D721Med (cell line): ENCODE data around the gene PRIM2.
"Not testable (repeated sequence)": the region's sequence is repeated elsewhere in the genome, so short reads cannot be mapped to it uniquely, and the experiment has no call there.

ENCODE experiments used
- DNase-seq: peaks from one replicate; pipeline ENCODE4 v3.0.0; 2011; ENCODE audit warnings: low spot score; ENCODE audit not compliant: insufficient read length
- FAIRE-seq: peaks from 2 replicates; lab custom pipeline; 2011; peaks lifted over from hg19 to GRCh38; lab: Jason Lieb, UNC
- CTCF ChIP-seq: IDR thresholded peaks from 2 replicates; pipeline ENCODE4 v1.5.1; 2012; ENCODE audit warnings: mild to moderate bottlenecking, control low read depth; ENCODE audit not compliant: insufficient read depth; ENCODE audit errors: missing control alignments

PRIM2 gene

GRCh38 chr6:57500368-57501021 lies 183.1 kb downstream of the PRIM2 start:
- DNase-seq, FAIRE-seq: not testable (repeated sequence)

DNA sequence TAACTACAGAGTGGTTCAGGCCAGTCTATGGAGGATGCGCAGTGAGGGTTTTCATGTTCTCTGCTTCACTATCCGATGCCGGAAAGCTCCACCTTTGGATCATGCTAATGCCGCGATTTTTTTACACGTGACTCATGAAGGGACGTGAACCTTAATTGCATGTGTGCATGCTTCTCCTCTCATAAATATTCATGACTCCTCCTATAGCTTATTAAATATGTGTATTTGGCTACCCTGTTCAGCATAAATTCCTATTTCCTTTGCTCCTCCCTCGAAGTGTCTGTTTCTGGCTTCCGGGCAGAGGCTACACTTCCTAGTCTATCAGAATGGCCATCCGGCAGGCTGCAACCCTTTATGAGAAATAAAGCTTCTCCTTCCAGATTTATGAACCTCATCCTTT lies 185.0 kb downstream of the PRIM2 start:
- not testable (repeated sequence) for FAIRE-seq

DNA sequence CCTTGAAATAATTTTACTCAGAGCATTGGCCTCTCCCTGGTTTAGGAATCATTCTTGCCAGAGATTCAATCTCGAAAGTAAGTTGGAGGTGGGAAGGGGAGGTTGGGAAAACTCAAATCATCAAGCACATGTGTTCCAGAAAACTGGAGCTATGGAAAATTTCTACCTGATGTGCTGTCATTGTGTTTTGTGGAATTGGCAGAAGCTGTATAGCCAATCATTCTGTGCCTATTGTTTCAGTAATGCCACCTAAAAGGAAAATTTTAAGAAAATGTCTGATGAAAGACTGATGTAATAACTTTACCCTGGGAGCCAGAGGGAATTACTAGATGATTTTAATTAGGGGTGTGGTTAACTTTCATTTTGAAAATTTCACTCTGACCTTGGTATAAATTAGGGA lies 187.8 kb downstream of the PRIM2 start:
- not testable (repeated sequence) for FAIRE-seq, DNase-seq

More for the DNA sequence above, 185.0 kb downstream of the PRIM2 start:
- not testable (repeated sequence) for DNase-seq

- not testable (repeated sequence) for DNase-seq, FAIRE-seq
Observed at GRCh38 chr6:57510390-57510789, 193.0 kb downstream of the PRIM2 start.

- not testable (repeated sequence) for DNase-seq
- peak; percentile 16 for FAIRE-seq
Observed at GRCh38 chr6:57515171-57515570, 197.7 kb downstream of the PRIM2 start.

DNA sequence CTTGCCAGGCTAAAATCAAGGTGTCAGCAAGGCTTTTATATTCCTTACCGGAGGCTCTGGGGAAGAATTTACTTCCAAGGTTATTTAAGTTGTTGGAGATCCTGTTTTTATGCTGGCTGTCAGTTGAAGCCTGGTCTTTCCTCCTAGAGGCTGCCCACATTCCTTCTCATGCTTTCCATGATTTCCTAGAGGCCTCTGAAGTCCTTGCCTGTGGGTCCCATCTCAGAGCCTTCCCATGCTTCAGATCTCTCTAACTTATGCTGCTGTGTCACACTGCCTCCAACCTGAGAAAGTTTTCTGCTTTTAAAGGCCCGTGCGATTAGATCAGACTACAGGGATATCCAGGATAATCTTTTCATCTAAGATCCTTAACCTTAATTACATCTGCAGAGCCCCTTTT lies 198.4 kb downstream of the PRIM2 start:
- peak; percentile 95 for FAIRE-seq
- DNase-seq = not testable (repeated sequence)

DNA sequence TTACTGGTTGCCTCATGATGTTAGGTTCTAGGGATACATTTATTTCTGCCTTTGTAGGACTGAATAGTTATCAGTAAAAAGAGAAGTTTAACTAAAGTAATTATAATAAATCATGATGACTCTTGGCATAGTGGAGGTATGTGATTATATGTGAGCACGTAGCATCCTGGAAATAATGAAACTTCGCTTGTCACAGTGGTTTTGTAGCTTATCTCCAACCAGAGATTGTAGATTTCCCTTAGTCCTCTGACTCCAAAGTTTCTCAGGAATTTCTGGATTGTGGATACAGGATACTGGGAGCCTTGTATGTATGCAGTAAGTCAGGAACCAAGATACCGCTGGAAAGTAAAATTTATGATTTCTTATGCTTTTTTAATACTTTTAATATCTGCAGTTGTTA lies 199.3 kb downstream of the PRIM2 start:
- not testable (repeated sequence) for FAIRE-seq, DNase-seq

GRCh38 chr6:57519198-57519597 lies 201.8 kb downstream of the PRIM2 start:
- FAIRE-seq = not testable (repeated sequence)

GRCh38 chr6:57521085-57521484 lies 203.7 kb downstream of the PRIM2 start:
- not testable (repeated sequence) for DNase-seq, FAIRE-seq

More at GRCh38 chr6:57519198-57519597, 201.8 kb downstream of the PRIM2 start:
- not testable (repeated sequence) for DNase-seq

DNA sequence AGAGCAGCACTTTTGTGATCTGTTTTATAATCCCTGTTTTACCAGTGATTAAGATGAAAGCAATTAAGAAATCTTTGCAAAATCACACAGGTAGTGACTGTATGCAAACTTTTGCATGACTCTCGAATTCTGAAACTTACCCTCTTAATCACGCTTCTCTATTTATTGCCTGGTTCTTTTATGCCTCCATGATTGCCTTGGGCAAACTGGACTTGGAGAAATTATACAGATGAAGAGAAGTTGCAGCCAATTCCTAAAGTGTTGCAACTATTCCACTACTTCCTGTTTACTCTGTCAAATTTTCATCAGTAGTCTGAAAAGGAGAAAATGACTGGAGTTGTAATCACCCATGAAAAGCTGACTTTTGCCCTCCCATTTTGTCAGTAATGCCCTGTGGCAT lies 205.8 kb downstream of the PRIM2 start:
- DNase-seq, FAIRE-seq: not testable (repeated sequence)

DNA sequence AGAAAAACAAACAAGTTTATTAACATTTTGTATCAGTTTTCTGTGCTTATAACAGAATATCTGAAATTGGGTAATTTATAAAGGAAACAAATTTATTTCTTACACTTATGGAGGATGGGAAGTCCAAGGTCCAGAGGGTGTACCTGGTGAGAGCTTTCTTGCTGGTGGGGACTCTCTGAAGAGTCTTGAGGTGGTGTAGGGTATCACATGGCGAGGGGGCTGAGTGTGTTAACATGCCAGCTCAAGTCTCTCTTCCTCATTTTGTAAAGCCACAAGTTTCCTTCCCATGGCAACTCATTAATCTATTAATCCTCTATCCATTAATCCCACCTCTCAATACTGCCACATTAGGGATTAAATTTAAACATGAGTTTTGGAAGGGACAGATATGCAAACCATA lies 212.3 kb downstream of the PRIM2 start:
- DNase-seq = not testable (repeated sequence)

DNA sequence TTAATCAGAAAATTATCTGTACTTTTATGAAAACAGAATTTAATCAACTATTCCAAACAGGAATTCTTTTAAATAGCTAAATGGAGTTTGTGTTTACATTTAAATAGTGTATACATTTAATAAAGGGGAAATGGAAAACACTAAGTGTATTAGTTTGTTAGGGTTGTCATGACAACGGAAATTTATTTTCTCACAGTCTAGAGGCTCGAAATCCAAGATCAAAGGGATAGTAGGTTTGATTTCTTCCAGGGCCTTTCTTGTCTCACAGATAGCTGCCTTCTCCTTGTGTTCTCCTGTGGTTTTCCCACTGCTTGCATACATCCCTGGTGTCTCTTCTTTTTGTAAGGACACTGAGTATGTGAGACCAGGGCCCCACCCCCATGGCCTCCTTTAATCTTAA lies 215.2 kb downstream of the PRIM2 start:
- not testable (repeated sequence) for FAIRE-seq, DNase-seq

More for the DNA sequence above, 212.3 kb downstream of the PRIM2 start:
- not testable (repeated sequence) for FAIRE-seq

- not testable (repeated sequence) for FAIRE-seq, DNase-seq
Observed at GRCh38 chr6:57535121-57535520, 217.7 kb downstream of the PRIM2 start.

- FAIRE-seq = peak; percentile 32
- not testable (repeated sequence) for DNase-seq
Observed at GRCh38 chr6:57535994-57536393, 218.6 kb downstream of the PRIM2 start.

GRCh38 chr6:57537916-57538315 lies 220.5 kb downstream of the PRIM2 start:
- FAIRE-seq, DNase-seq: not testable (repeated sequence)

More at GRCh38 chr6:57535994-57536393, 218.6 kb downstream of the PRIM2 start:
- peak; percentile 42 for TF ChIP-seq CTCF

GRCh38 chr6:57551961-57552360 lies 234.5 kb downstream of the PRIM2 start:
- FAIRE-seq, DNase-seq: not testable (repeated sequence)

DNA sequence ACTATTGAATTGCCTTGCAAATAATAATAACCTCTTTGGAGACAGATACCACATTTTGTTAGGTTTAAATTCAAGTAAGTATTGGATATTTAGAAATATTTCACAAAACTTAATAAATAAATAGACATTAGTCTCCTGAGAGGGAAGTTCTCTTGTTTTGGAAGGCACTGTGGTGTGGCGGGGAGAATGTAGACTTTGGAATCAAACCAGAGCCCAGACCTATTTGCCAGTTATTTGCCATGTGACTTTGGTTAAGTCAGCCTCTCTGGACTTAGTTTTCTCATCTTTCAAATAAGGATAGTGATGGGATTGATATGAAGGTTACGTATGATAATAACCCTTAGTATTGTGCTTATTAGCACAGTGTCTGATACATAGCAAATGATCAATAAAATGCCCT lies 240.4 kb downstream of the PRIM2 start:
- not testable (repeated sequence) for DNase-seq, FAIRE-seq

DNA sequence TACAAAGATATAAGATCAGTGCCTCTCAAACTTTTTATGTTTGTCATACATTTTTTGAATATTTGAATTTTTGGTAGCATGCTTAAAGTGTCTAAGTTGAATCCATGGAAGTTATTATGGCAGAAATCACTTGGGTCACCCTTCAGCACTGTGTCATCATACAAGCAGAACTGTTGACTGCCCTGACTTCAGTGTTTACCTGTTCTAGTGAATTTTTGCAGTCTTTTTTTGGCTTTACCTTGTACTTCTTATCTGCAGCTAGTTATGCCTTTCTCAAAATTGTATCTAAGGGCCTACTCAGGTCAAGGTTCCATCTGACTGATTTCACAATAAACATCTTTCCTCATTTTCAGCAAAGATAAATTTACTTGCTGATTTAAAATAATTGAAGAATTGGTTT lies 241.7 kb downstream of the PRIM2 start:
- not testable (repeated sequence) for FAIRE-seq

GRCh38 chr6:57562233-57562632 lies 244.8 kb downstream of the PRIM2 start:
- FAIRE-seq, DNase-seq: not testable (repeated sequence)

More for the DNA sequence above, 241.7 kb downstream of the PRIM2 start:
- not testable (repeated sequence) for DNase-seq

- not testable (repeated sequence) for FAIRE-seq, DNase-seq
Observed at GRCh38 chr6:57572119-57572518, 254.7 kb downstream of the PRIM2 start.
